Left colon (tissue), 2 donors: ENCODE data around the gene IRF4. TPM values are rescaled to one million over a fixed set of nuclear protein-coding genes. Genes with fewer than 3 reads are reported as not detected.

ENCODE experiments used
- ATAC-seq: fragments of 200-7000 bp; cut with Tn5 transposase; one replicate; pipeline ENCODE4 v1.9.1; 2020; ENCODE audit warnings: mild to moderate bottlenecking, moderate library complexity
- DNase-seq, 2 donors: peaks; one replicate each; pipeline ENCODE4 v3.0.0-alpha.2; 2020
- intact Hi-C, 2 donors: fragments of 100-400 bp; cut with DNase I in 1 of 2; cut with micrococcal nuclease in 1 of 2; formaldehyde crosslinking; loops; one replicate each; pipeline versions ENCODE4 v1.11.2 to v1.14.0; 2022; cut with DNase I, micrococcal nuclease
- total RNA-seq, 2 donors: library from RNA; stranded (reverse); fragmentation: NEBNext Ultra II Directional; extraction: Animal tissue kit (Norgen Biotek cat#: 25700); gene quantifications; one replicate each; pipeline ENCODE4 v1.2.1, GENCODE V29; 2021
- donor health status: DM: no; HTN: no; CAD: no.
- donor health status: DM: yes; HTN: yes; CAD: no.

Gene IRF4
- total RNA-seq, 2 donors from 2014 or later = 5.0 to 11.0 TPM

DNA sequence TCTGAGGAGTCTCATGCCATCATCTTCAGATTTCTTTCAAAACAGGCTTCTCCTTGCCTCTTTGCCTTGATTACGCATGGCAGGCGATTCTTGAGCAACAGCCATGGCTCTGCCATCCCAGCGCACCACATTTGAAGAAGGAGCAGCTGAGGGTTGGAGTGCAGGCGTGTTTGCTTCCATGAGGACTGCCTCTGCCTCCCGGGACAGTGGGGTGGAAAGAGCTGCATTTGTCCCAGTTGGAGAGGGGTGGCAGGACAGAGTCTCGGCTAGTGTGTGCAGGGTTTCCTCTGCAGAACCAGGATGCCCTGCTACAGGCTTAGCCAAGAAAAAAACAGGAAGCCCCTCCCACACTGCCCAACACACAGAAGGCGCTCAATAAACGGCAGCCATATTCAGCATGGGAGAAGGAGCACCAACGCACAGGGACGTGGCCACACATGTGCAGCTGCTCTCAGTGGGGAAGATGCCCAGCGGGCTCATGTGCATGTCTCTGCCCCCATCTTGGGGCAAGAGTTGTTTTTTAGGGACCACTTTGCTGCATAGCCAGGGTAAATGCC lies 36.6 kb downstream of the IRF4 start:
- intact Hi-C loops = no loop called here
- ATAC-seq (no peak), DNase-seq (no peak)

GRCh38 chr6:429515-430121 lies 38.1 kb downstream of the IRF4 start:
- DNase-seq (no peak), ATAC-seq (no peak)
- intact Hi-C loops = no loop called here

DNA sequence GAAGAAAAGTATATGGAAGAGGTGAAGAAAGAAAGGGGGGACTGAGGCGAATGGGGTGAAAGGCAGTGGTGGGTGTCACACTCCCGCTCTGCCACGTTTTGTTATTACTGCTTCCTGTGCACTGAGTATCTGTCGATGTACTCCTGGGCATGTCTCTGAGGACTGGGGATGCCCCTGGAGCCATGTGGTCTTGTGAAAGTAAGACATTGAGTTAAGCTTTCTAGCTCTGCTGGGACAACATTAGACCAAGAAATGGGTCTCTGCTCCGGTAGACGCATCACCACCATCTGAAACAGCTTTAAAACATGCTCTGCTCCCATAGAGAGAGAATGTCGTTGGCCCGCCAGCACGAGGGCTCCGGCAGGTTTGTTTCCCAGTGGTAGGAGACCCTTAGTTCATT lies 40.0 kb downstream of the IRF4 start:
- intact Hi-C loops = no loop called here
- DNase-seq (no peak), ATAC-seq (no peak)

GRCh38 chr6:431986-432385 lies 40.4 kb downstream of the IRF4 start:
- no peak for DNase-seq
- intact Hi-C loops = no loop called here
- ATAC-seq = no peak

DNA sequence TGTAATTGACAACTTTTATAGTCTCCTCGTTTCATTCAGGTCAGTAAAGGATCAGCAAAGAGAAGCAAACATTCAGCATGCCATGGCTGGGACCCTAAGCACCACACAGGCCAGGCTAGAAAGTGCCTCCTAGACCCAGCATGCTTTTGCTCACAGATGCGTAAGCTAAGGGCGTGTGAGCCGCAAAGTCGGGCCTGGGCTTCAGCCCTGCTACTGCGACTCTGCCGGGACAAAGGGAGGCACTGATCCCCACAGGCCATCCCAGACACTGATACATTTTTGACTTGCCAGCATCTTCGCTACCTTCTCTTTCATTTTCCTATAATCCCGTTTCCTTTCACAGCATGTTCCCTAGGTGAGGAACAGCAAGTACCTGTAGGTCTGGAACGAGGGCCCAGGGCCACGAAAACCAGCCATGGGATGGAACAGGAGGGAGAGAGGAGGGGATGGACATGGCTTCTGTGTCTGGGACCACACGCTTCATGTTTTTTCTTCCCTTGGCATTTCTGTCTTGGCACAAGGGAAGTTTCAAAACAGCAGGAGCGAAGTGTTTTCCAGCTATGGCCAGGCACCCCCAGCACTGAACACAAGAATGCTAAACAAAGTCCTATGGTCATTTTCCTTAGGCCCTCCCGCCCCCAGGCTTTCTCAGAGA lies 42.6 kb downstream of the IRF4 start:
- intact Hi-C loops = no loop called here
- ATAC-seq = no peak

GRCh38 chr6:435441-436307 lies 44.1 kb downstream of the IRF4 start:
- ATAC-seq (no peak), DNase-seq (no peak)
- intact Hi-C loops = no loop called here

More for the DNA sequence above, 42.6 kb downstream of the IRF4 start:
- no peak for DNase-seq

GRCh38 chr6:436308-437036 lies 44.9 kb downstream of the IRF4 start:
- ATAC-seq = no peak
- intact Hi-C loops = no loop called here

DNA sequence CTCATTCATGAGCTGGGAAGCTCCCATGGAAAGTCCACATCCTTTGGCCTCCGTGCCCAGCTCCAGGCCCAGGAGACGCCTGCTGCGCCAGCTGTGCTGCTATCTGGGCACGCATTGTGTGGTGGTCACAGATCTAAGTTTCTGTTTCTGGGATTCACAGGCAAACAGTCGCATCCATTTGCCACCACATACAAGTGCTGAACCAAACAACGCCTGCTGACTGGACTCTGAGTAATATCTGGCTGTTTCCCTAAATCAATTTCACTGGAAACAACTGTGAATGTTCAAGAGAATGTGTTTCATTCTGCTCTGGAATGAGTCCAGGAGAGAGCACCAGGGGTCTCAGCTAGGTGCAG lies 45.5 kb downstream of the IRF4 start:
- DNase-seq (no peak), ATAC-seq (no peak)
- intact Hi-C loops = no loop called here

More at GRCh38 chr6:436308-437036, 44.9 kb downstream of the IRF4 start:
- no peak for DNase-seq

DNA sequence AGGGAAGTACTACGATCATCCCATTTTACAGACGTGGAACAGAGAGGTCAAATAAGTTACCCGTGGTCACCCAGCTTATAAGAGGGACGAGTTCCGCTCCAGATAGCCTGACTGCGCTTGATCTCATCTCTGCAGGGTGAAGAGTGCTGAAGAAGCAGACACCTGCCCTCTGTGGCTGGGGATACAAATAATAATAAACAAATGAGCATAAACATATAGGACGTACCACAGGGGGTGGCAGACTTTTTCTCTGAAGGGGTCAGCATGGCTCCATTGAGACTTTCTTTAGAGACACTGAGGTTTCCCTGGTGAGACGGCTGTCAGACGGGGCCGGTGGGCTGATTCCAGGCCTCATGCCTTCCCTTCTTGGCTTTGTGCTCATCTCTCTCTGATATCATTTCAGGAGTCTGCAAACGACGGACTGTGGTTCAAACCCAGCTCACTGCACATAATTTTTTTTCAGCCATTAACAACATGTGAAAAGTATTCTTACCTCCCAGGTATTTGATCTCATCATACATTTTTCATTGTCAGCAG lies 47.1 kb downstream of the IRF4 start:
- intact Hi-C loops = no loop called here
- ATAC-seq (no peak), DNase-seq (no peak)

GRCh38 chr6:439641-440167 lies 48.2 kb downstream of the IRF4 start:
- DNase-seq (no peak), ATAC-seq (no peak)
- intact Hi-C loops = no loop called here

DNA sequence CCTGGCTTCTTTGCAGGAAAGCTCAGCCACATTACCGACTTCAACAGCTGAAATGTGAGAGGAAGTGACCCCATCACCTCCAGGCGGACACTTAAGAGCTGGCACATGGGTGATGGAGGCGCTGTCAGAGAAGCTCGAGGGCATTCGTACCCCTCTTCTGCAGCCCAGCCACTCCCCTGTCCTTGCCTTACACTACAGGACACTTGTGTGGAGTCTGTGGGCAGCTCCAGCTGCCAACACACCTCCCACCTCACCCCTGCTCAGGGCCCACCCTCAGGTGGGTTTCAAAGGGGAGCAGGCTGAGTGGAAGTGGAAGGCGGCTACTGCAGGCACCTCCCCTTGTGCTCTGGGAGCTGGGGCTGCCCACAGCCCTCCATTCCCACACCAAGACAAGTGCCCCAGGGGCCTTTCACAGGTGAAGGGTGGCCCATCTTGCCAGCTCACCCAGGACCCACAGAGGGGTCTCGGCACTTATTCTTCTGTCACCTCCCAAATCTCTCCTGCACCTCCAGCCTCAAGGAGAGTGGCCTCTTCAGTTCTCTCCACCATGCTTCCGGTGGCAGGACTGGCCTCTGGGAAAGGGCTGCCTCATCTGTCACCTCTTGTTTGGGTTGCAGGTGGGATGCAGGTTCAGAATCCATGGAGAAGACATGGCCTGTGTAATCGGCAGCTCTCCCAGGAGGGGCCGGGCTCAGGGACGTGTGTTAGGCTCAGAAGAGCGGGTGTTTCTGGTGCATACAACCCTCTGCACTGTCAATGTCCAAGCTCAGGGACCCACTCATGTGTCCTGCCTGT lies 49.8 kb downstream of the IRF4 start:
- intact Hi-C loops = no loop called here
- DNase-seq = no peak
- ATAC-seq = no peak

GRCh38 chr6:443621-444159 lies 52.1 kb downstream of the IRF4 start:
- ATAC-seq = peak; percentile 39
- intact Hi-C loops = no loop called here

GRCh38 chr6:444653-445275 lies 53.2 kb downstream of the IRF4 start:
- no peak for DNase-seq
- no peak for ATAC-seq
- intact Hi-C loops = no loop called here

More at GRCh38 chr6:443621-444159, 52.1 kb downstream of the IRF4 start:
- no peak for DNase-seq

DNA sequence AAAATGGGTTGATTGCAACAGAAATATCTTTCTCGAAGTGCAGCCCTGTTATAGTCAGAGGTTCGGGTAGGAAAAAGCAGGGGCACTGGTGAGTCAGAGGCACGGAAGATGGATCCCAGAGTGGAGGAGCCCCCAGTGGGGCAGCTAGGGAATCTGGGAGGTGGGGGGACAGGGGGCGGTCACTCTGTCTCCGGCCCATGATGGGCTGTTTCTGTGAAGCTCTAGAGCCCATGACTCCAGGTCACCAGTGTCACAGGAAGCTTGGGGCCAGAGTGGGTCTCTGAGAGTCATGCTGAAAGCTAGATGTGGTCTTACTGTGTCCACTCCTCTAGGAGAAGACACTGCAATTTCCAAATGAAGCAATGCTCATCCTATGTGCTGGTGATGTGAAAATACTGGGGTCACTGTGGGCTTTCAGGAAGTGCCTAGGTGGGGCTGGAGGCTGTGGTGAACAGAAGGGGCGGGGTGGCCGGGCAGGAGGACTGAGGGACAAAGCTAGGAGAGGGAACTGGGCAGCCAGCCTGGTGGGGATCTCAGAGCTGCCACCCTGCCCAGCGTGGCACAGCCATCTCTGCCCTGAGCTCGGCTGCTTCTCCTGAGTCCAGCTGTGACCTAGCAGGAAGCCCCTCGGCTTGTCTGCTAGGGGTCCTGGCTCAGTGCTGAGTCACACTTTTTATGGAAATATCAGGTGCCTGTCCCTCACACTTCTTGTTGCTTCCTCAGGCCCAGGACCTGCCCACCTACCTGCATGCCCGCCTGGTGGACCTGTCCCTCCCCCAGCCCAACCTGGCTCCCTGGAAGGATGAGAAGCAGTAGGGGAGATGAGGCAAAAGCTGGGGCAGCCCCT lies 54.2 kb downstream of the IRF4 start:
- no peak for DNase-seq
- intact Hi-C loops = no loop called here
- ATAC-seq = no peak

GRCh38 chr6:446418-447366 lies 55.1 kb downstream of the IRF4 start:
- no peak for ATAC-seq
- intact Hi-C loops = no loop called here
- DNase-seq = no peak
